DND-41 (cell line): ENCODE data around the gene TFG.

Source experiments
- ATAC-seq: fragments of 200-7000 bp; cut with Tn5 transposase; 3 replicates; pipeline ENCODE4 v1.9.1; 2021; ENCODE audit warnings: low read depth; ENCODE audit not compliant: insufficient read depth
- DNase-seq: peaks from one replicate; pipeline ENCODE4 v3.0.0-alpha.2; 2020
- H2AFZ ChIP-seq: 2 replicates; pipeline ENCODE4 v1.6.0; 2012; ENCODE audit warnings: low read depth, low read length
- H3K27ac ChIP-seq: 2 replicates; pipeline ENCODE4 v1.5.1; 2012; ENCODE audit warnings: low read length, inconsistent platforms
- H3K27me3 ChIP-seq: fragments of 200-600 bp; sonication (generic); 2 replicates; pipeline ENCODE4 v1.6.0; 2012; ENCODE audit warnings: low read length, mild to moderate bottlenecking, inconsistent platforms; ENCODE audit not compliant: insufficient read depth, poor library complexity
- H3K36me3 ChIP-seq: 2 replicates; pipeline ENCODE4 v1.5.1; 2012; ENCODE audit warnings: low read length, inconsistent platforms; ENCODE audit not compliant: insufficient read depth
- H3K4me1 ChIP-seq: 2 replicates; pipeline ENCODE4 v1.5.1; 2012; ENCODE audit warnings: mild to moderate bottlenecking, low read length; ENCODE audit not compliant: insufficient read depth
- H3K4me2 ChIP-seq: 2 replicates; pipeline ENCODE4 v1.6.0; 2012; ENCODE audit warnings: mild to moderate bottlenecking, moderate library complexity, low read length, inconsistent platforms; ENCODE audit not compliant: insufficient read depth
- H3K4me3 ChIP-seq, 2 experiments: fragments of 200-600 bp in 1 of 2; shearing (Covaris generic) in 1 of 2; 2 replicates each; pipeline ENCODE4 v1.5.1; 2012 to 2016; ENCODE audit warnings: inconsistent platforms in 2 of 2, low read length in 2 of 2, mild to moderate bottlenecking in 2 of 2, low read depth in 1 of 2, moderate library complexity in 1 of 2
- H3K79me2 ChIP-seq: 2 replicates; pipeline ENCODE4 v1.6.0; 2012; ENCODE audit warnings: low read length, inconsistent platforms; ENCODE audit not compliant: insufficient read depth
- H3K9ac ChIP-seq: 2 replicates; pipeline ENCODE4 v1.6.0; 2012; ENCODE audit warnings: low read depth, mild to moderate bottlenecking, inconsistent platforms, low read length, moderate library complexity
- H3K9me3 ChIP-seq: 2 replicates; pipeline ENCODE4 v1.5.1; 2012; ENCODE audit warnings: low read length, moderate library complexity, mild to moderate bottlenecking, inconsistent platforms; ENCODE audit not compliant: insufficient read depth, severe bottlenecking
- H4K20me1 ChIP-seq: 2 replicates; pipeline ENCODE4 v1.6.0; 2012; ENCODE audit warnings: low read length; ENCODE audit not compliant: insufficient read depth
- CTCF ChIP-seq: IDR thresholded peaks from 2 replicates; pipeline ENCODE4 v1.5.1; 2012; ENCODE audit warnings: borderline replicate concordance, low read length, moderate library complexity, mild to moderate bottlenecking; ENCODE audit not compliant: poor library complexity, severe bottlenecking; ENCODE audit errors: extremely low read depth
- EZH2 ChIP-seq: IDR thresholded peaks from 3 replicates; pipeline ENCODE4 v1.6.1; 2012; ENCODE audit warnings: borderline replicate concordance, low read depth, mild to moderate bottlenecking, moderate library complexity, low read length, inconsistent platforms; ENCODE audit not compliant: severe bottlenecking

TFG gene

DNA sequence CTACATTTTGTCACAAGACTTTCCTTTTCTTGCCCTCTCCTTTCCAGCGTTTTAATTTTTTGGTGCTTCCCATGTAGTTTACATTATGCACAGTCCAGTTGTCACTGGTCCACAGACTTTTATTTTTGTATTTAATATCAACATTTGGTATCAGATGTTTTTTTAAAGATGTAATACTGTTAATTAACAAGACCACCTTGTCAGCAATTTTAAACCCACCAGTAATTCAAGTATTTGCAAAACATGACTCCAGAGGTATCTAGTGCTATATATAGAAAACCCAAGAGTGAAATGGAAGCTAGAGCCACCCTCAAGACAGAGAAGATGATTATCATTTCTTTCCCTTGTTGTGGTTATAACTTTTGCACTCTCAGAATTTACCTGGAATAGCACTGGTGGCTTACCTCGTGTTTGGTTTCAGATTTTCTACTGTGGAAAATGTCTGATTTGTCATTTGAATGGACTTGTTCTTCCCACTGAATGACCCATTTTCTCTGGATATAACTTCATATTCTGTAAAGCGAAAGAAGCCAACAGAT lies 56.2 kb downstream of the TFG start:
- Histone ChIP-seq H4K20me1 (no peaks in the 10 kb centered on the region), H3K4me2 (no peak overlapping the region), H3K36me3 (no peaks in the 10 kb centered on the region), H3K4me3 (no peak overlapping the region), H3K9ac (no peak overlapping the region), H3K27me3 (no peaks in the 10 kb centered on the region), H3K79me2 (no peaks in the 10 kb centered on the region), H3K27ac (no peak overlapping the region), H3K4me1 (no peaks in the 10 kb centered on the region), H3K9me3 (no peaks in the 10 kb centered on the region), H2AFZ (no peak overlapping the region)
- TF ChIP-seq EZH2 (no peak), CTCF (no peak)
- ATAC-seq = no peak
- no peak for DNase-seq

DNA sequence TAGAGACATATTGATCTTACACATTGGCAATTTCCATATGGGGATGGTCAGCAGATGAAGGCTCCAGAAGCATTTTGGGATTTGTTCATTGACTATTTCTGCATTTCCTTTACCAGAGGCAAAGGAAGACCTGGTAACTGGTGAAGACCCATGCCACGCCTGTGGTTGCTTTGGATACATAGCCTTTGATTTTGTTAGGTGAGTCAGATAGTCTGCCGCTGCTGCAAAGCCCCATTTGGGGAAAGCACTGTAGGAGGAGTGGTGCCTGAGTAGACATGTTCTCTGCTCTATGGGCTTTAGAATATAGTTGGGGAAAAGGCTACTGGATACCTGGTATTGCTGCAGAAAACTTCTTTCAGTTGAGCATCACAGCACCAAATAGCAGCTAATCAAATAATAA lies 56.8 kb downstream of the TFG start:
- no peak for ATAC-seq
- no peak overlapping the region for H3K9ac ChIP-seq

GRCh38 chr3:100769693-100770092 lies 60.4 kb downstream of the TFG start:
- Histone ChIP-seq H3K79me2 (no peaks in the 10 kb centered on the region), H2AFZ (no peak overlapping the region), H3K27me3 (no peaks in the 10 kb centered on the region), H4K20me1 (no peaks in the 10 kb centered on the region), H3K36me3 (no peaks in the 10 kb centered on the region), H3K27ac (no peak overlapping the region), H3K4me2 (no peak overlapping the region), H3K9me3 (no peaks in the 10 kb centered on the region), H3K9ac (no peak overlapping the region), H3K4me1 (no peaks in the 10 kb centered on the region), H3K4me3 (no peak overlapping the region)
- no peak for DNase-seq
- no peak for ATAC-seq
- no peak for TF ChIP-seq EZH2
- TF ChIP-seq CTCF = no peak

More for the DNA sequence above, 56.8 kb downstream of the TFG start:
- H2AFZ ChIP-seq = no peak overlapping the region
- no peaks in the 10 kb centered on the region for H3K27me3 ChIP-seq
- H3K4me1 ChIP-seq = no peaks in the 10 kb centered on the region
- no peak overlapping the region for H3K27ac ChIP-seq
- no peaks in the 10 kb centered on the region for H3K9me3 ChIP-seq
- no peaks in the 10 kb centered on the region for H4K20me1 ChIP-seq
- H3K4me3 ChIP-seq = no peak overlapping the region
- no peaks in the 10 kb centered on the region for H3K36me3 ChIP-seq
- DNase-seq = no peak
- H3K79me2 ChIP-seq = no peaks in the 10 kb centered on the region
- no peak overlapping the region for H3K4me2 ChIP-seq
- TF ChIP-seq CTCF (no peak), EZH2 (no peak)

DNA sequence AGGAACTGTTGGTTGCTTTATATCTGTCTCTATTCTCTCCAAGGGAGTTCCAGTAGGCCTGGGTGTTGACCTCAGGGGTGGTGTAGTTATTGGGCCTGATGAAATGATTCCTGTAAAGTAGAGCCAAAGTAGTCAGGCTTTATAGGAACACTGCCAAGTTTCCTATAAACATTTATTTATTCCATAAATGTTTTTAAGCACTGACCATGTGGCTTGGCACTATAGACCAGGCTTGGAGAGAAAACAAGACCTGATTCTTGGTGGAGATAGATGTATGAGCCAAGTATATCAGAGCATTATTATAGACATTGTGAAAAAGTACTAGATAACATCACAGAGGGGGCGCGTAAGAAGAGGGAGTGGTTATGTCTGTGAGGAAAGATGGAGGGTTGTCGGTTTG lies 65.9 kb downstream of the TFG start:
- ATAC-seq (no peak), DNase-seq (no peak)
- no peak for TF ChIP-seq CTCF
- TF ChIP-seq EZH2 = no peak

More for the DNA sequence above, 65.9 kb downstream of the TFG start:
- Histone ChIP-seq H3K9me3 (no peaks in the 10 kb centered on the region), H3K4me3 (no peak overlapping the region), H3K9ac (no peak overlapping the region), H3K4me1 (no peaks in the 10 kb centered on the region), H3K27ac (no peak overlapping the region), H3K36me3 (no peaks in the 10 kb centered on the region), H3K27me3 (no peaks in the 10 kb centered on the region), H3K4me2 (no peak overlapping the region), H2AFZ (no peak overlapping the region), H3K79me2 (no peaks in the 10 kb centered on the region), H4K20me1 (no peaks in the 10 kb centered on the region)
